Dermis blood vessel endothelial cell (primary cell): ENCODE measurements around the gene HNRNPC. TPM values are rescaled to one million over a fixed set of nuclear protein-coding genes. Genes with fewer than 3 reads are reported as not detected.
"Not testable (repeated sequence)": the region's sequence is repeated elsewhere in the genome, so short reads cannot be mapped to it uniquely, and the experiment has no call there.

Source experiments
- DNase-seq: peaks from one replicate; pipeline ENCODE4 v3.0.0; 2010
- total RNA-seq: library from RNA; depleted of rRNA; stranded (reverse); fragments of >200 nt; gene quantifications from 2 replicates; pipeline ENCODE4 v1.2.3, GENCODE V29; 2014

Gene HNRNPC
- total RNA-seq, 1 donor from 2014 or later, result 601 TPM

DNA sequence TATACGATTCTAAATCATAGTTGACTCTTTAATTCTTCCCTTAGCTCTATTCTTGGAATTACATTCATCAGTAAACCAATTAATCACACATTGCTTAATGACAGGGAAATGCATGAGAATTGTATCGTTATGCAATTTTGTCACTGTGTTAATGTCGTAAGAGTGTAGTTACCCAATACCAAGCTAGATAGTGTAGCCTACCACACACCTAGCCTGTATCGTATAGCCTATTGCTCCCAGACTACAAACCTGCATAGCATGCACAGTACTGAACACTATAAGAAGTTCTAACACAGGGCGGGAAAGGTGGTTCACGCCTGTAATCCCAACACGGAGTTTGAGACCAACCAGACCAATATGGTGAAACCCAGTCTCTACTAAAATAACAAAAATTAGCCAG is 24.7 kb downstream of the HNRNPC start:
- DNase-seq, result no peak

GRCh38 chr14:21241218-21241819 is 27.9 kb downstream of the HNRNPC start:
- peak; percentile 56 for DNase-seq

GRCh38 chr14:21240417-21240816 is 28.8 kb downstream of the HNRNPC start:
- no peak for DNase-seq

- DNase-seq, result no peak
Measured at GRCh38 chr14:21238823-21239518, 30.3 kb downstream of the HNRNPC start.

GRCh38 chr14:21236948-21237797 is 32.1 kb downstream of the HNRNPC start:
- no peak for DNase-seq

- DNase-seq, result no peak
Measured at GRCh38 chr14:21234112-21234511, 35.1 kb downstream of the HNRNPC start.

DNA sequence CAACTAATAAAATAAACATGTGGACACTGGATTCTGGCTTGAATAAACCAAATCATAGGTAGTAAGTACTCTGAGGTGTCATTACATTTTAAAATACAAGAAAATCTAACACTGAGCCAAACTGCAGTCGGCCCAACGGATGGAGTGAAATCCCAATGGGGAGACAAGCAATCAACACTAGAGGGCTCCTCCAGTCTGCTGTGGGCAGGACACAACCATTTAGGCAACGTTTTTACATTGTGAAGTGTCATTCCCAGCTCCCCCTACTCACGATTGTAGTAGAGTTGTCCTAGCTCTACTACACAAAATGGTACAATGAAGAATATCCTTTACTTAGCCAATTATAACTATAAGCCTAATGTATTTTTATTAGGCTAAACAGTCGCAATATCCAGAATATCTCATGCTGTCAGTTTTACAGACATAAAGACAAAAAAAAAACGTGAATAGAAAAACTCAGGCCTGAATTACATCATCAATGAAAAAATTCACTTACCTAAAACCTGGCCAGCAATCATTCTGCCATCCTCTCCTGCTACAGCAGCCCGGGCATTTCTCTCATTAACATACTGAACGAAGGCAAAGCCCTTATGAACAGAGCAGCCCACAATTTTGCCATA is 35.7 kb downstream of the HNRNPC start:
- DNase-seq, result peak; percentile 43

- no peak for DNase-seq
Measured at GRCh38 chr14:21231020-21231652, 38.1 kb downstream of the HNRNPC start.

DNA sequence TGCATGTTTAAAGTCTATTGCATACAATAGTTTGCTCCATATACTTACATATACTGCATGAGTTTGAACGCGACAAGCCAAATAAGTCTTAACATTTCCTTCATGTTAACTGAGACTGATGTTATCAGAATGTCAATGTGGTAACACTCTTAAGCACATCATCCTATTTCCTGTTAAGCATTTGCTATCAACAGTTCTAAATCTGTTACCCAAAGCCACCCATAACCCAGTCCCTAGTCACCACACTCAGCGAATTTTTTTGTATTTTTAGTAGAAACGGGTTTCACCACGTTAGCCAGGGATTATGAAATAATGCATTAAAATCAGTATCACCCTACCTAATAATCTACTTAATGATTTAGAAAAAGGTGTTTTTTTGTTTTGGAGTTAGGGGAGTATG is 39.4 kb downstream of the HNRNPC start:
- no peak for DNase-seq

DNA sequence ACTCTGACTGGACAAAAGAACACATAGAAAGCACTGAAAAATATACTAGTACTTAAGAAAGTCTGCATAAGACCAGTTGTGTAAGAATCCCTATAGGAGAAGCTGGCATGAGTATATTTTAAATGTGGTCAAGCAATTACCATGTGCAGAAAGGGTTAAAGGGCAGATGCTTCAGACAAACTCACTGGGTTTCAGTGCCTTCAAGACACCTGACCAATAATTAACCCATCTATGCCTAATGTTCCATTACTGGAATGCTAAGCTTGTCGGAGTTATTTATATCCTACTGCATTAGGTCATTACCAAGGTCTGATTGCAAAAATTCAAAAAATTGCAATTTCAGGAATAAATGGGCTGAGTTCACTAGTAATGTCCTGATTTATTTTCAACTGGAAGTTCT is 41.3 kb downstream of the HNRNPC start:
- no peak for DNase-seq

GRCh38 chr14:21227150-21227549 is 42.1 kb downstream of the HNRNPC start:
- no peak for DNase-seq

DNA sequence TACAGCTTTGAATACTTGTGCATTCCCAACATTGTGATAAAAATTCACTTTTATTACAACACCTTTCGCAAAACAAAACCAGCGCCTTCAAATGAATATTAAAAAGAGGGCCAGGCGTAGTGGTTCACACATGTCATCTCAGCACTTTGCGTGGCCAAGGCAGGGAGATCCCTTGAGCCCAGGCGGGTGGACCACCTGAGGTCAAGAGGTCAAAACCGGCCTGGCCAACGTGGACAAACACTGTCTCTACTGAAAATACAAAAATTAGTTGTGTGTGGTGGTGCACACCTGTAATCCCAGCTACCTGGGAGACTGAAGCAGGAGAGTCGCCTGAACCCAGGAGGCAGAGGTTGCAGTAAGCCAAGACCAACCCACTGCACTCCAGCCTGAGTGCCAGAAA is 42.8 kb downstream of the HNRNPC start:
- no peak for DNase-seq

DNA sequence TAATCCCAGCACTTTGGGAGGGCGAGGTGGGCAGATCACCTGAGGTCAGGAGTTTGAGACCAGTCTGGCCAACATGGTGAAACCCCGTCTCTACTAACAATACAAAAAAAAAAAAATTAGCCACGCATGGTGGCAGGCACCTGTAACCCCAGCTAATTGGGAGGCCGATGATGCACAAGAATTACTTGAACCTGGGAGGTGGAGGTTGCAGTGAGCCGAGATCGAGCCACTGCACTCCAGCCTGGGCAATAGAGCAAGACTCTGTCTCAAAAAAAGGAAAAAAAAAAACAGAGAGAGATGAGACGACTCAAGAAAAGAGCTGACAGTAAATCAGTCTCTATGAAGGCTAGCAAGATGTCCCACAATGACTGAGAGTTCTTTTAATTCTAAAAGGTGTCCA is 44.1 kb downstream of the HNRNPC start:
- DNase-seq, result not testable (repeated sequence)

DNA sequence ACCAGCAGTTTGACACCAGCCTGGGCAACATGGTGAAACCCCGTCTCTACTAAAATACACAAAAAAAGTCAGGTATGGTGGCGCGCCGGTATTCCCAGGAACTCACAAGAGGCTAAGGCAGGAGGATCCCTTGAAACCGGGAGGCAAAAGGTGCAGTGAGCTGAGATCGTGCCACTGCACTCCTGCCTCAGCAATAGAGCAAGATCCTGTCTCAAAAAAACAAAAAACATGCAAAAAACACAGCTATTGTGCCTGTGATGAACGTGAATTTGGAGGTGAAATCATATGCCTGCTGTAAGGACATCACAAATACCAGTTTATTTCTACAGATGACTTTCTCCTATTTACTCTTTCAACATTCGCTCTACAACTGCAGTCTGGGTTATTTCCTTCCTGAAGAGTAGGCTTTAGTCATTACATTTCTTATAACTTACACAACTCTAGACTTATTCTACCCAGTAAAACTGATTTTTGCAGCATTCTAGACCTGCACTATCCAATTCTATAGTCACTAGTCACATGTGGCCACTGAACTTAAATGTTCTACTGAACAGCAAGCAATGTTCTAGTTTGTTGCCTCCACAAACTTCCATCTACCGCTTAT is 48.3 kb downstream of the HNRNPC start:
- DNase-seq, result peak; percentile 24

- DNase-seq, result no peak
Measured at GRCh38 chr14:21219561-21220111, 49.6 kb downstream of the HNRNPC start.

DNA sequence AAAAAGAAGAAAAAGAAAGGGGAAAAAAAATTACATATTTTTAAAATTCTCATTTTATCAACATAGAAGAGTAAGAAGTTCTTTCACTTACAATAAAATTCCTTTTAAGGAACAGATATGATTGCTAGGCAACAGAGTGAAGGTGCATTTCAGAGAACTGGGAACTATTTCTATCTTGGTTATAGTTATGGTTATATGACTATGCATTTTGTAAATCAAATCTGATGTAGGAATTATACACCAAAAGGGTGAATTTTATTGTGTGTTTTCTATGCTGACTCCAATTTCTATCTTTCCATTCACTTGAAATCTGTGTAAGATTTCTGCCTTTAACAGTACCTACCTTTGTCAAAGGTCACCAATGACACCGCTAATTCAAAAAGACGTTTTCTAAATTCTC is 50.1 kb downstream of the HNRNPC start:
- DNase-seq, result no peak

GRCh38 chr14:21215879-21216251 is 53.4 kb downstream of the HNRNPC start:
- no peak for DNase-seq

DNA sequence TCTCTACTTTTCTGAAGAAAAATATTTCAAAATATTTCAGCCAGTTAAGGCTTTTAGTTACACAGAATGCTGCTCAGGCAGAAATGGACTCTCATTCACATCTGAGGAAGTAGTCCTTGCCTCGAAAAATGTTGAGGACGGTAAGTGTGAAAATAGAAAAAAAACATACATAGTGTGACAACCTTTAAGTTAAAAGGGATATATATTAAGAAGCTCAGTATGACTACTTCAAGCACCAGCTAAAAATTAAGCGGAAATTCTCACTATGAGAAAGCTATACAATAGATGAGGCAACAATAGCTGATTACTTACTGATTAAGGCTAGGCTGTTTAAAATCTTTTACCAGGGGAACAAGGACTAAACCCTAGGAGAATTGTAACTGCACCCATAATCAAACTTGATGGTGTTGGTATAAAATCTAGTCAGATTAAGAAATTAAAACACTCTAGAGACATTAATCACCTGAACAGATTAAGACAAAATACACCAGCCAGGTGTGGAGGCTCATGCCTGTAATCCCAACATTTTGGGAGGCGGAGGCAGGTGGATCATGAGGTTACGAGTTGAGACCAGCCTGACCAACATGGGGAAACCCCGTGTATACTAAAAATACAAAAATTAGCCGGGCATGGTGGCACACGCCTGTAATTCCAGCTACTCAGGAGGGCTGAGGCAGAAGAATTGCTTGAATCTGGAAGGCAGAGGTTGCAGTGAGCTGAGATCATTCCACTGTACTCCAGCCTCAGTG is 53.9 kb downstream of the HNRNPC start:
- no peak for DNase-seq

DNA sequence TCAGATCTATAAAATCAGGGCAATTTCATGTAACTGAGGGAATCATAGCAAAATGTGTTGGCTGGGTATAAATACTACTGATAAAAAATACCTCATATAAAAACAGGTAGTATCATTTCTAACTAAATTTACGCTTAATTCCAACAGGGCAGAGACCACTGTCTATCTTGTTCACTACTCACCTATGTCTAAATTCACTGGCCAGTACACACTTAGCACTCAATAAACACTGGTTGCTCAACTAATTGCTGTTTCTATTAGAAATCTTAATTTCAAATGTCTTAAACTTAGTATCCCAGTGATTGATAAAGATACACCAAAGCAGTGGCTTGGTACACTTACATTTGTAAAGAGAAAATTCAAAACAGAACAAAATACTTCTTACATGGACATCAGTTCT is 55.6 kb downstream of the HNRNPC start:
- DNase-seq, result no peak

- DNase-seq, result not testable (repeated sequence)
Measured at GRCh38 chr14:21212824-21213223, 56.4 kb downstream of the HNRNPC start.

DNA sequence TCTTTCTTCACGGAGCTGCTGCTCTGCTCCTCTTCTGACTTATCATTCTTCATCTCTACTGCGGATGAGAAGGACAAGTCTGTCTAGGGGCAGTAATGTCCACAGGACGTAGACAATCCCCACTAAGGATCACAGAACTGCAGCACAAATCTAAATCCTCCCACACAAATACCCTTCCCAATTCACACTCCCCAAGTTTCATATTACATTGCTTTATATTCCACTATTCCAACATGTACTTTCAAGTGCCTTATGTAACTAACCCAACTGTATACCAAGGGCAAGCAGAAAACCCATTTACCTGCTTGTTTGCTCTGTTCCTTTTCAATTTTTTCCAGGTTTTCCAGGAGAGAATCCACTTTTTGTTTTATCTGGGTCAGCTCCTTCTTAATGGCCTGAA is 57.7 kb downstream of the HNRNPC start:
- no peak for DNase-seq
